GM18526 (cell line): ENCODE results near the gene ROBO1.

Source experiments
- POLR2A ChIP-seq: IDR thresholded peaks from 3 replicates; pipeline ENCODE4 v1.6.1; 2011; ENCODE audit not compliant: insufficient read length; ENCODE audit errors: extremely low read depth

Gene ROBO1

GRCh38 chr3:79018671-79019136 is 749.1 kb downstream of the ROBO1 start:
- no peak for TF ChIP-seq POLR2A

GRCh38 chr3:79018265-79018664 is 749.5 kb downstream of the ROBO1 start:
- TF ChIP-seq POLR2A: no peak

GRCh38 chr3:79016587-79017376 is 751.0 kb downstream of the ROBO1 start:
- TF ChIP-seq POLR2A: no peak

- no peak for TF ChIP-seq POLR2A
These were observed 751.9 kb downstream of the ROBO1 start for GRCh38 chr3:79015854-79016253.

- TF ChIP-seq POLR2A: no peak
These were observed 754.8 kb downstream of the ROBO1 start for GRCh38 chr3:79012946-79013362.

- TF ChIP-seq POLR2A: no peak
These were observed 755.3 kb downstream of the ROBO1 start for GRCh38 chr3:79012530-79012913.

GRCh38 chr3:79011821-79012529 is 755.8 kb downstream of the ROBO1 start:
- TF ChIP-seq POLR2A: no peak

- TF ChIP-seq POLR2A: no peak
These were observed 757.9 kb downstream of the ROBO1 start for GRCh38 chr3:79009861-79010260.

GRCh38 chr3:79006077-79006476 is 761.7 kb downstream of the ROBO1 start:
- no peak for TF ChIP-seq POLR2A

- TF ChIP-seq POLR2A: no peak
These were observed 762.7 kb downstream of the ROBO1 start for GRCh38 chr3:79005084-79005483.

GRCh38 chr3:79003994-79004393 is 763.8 kb downstream of the ROBO1 start:
- no peak for TF ChIP-seq POLR2A

GRCh38 chr3:79002465-79003372 is 765.1 kb downstream of the ROBO1 start:
- TF ChIP-seq POLR2A: no peak

GRCh38 chr3:79001255-79001654 is 766.5 kb downstream of the ROBO1 start:
- TF ChIP-seq POLR2A: no peak

- TF ChIP-seq POLR2A: no peak
These were observed 768.7 kb downstream of the ROBO1 start for GRCh38 chr3:78999139-78999538.

GRCh38 chr3:78995087-78995486 is 772.7 kb downstream of the ROBO1 start:
- no peak for TF ChIP-seq POLR2A
